SH-SY5Y (cell line): Measurements from ENCODE around the gene RASA2.

ENCODE experiments used
- GATA2 ChIP-seq: IDR thresholded peaks from 2 replicates; pipeline ENCODE4 v1.6.1; 2011; ENCODE audit warnings: mild to moderate bottlenecking, low read depth, low read length
- GATA3 ChIP-seq: IDR thresholded peaks from 2 replicates; pipeline ENCODE4 v1.6.1; 2011; ENCODE audit warnings: low read depth, mild to moderate bottlenecking, low read length, moderate library complexity

- TF ChIP-seq GATA2: no peak
- no peak for TF ChIP-seq GATA3
Observed at GRCh38 chr3:141578202-141578973, 91.6 kb downstream of the RASA2 start.
